Activated T-cell treated with anti-CD3 and anti-CD28 coated beads, Interleukin-2, amount 50 U/mL, for 24 hours (primary cell): ENCODE measurements around the gene SRD5A1.

Experiments
- DNase-seq: peaks from one replicate; pipeline ENCODE4 v3.0.0-alpha.2; 2020
- H3K27ac Mint-ChIP-seq: 2 replicates; pipeline ENCODE4 v1.8.0; 2020; ENCODE audit warnings: mild to moderate bottlenecking, mixed read lengths
- H3K27me3 Mint-ChIP-seq: 2 replicates; pipeline ENCODE4 v1.8.0; 2020; ENCODE audit warnings: mixed read lengths
- H3K36me3 Mint-ChIP-seq: 2 replicates; pipeline ENCODE4 v1.8.0; 2020; ENCODE audit warnings: low read depth, mixed read lengths
- H3K4me1 Mint-ChIP-seq: 2 replicates; pipeline ENCODE4 v1.8.0; 2020; ENCODE audit warnings: low read depth, mixed read lengths
- H3K4me3 Mint-ChIP-seq: 2 replicates; pipeline ENCODE4 v1.8.0; 2020; ENCODE audit warnings: mild to moderate bottlenecking, moderate library complexity, mixed read lengths
- H3K9me3 Mint-ChIP-seq: 2 replicates; pipeline ENCODE4 v1.8.0; 2020; ENCODE audit warnings: mixed read lengths

SRD5A1 gene

DNA sequence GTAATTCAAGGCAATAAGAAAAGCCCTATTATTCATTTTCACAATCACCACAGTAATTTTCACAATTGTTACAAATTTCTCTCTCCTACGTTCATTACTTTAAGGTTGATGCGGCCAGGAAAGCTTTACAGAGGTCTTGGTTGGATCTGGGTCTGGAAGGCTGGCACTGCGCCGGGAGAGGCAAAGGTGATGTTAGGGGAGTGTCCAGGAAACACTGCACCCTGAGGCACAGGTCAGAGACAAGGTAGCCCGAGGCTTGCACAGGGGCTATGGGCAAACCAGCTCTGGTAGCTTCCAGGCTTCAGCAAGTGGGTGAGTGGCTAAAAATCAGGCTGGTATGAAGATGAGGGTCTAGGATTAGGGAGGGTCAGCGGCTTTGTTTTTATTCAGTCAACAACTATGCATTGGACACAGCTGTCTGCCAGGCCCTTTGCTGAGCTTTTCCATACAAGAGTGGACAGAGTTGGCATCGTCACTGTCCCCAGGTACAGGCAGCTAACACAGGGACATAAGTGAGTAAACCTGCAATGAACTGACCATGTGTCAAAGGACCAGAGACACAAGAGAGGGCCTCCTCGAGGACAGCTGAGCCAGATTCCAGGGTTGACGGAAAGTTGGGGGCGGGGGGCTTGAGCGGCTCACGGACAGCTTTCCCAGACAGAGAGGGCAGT, 67.6 kb downstream of the SRD5A1 start:
- Mint-ChIP-seq H3K9me3 (no peaks in the 10 kb centered on the region), H3K4me3 (no peak overlapping the region), H3K27me3 (peaks cover 43% of the 10 kb centered on the region), H3K4me1 (peaks cover 7% of the 10 kb centered on the region), H3K27ac (no peak overlapping the region), H3K36me3 (no peaks in the 10 kb centered on the region)
- no peak for DNase-seq

DNA sequence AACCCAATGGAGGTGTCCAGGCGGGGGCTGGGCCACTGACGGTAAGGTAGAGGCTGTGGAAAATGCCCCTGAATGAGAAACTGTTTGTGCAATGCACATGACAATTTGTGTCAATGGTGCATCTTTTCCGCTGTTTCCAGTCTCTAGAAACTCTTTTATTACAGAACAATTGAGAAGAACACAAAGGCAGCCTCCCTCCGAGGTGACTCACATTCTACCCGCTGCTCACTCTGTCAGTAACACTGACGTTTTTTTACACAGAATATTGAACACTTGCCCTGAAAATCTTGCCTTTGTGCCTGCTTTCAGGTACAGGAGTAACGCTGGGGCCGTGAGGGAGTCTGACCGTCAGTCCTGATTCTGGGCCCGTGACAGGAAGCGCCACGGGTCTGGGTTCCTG, 68.3 kb downstream of the SRD5A1 start:
- Mint-ChIP-seq H3K4me1 (peaks cover 7% of the 10 kb centered on the region), H3K27ac (no peak overlapping the region), H3K27me3 (peaks cover 40% of the 10 kb centered on the region), H3K9me3 (no peaks in the 10 kb centered on the region), H3K36me3 (no peaks in the 10 kb centered on the region), H3K4me3 (no peak overlapping the region)
- DNase-seq = no peak

- no peak for DNase-seq
- no peak overlapping the region for H3K27ac Mint-ChIP-seq
- peaks cover 7% of the 10 kb centered on the region for H3K4me1 Mint-ChIP-seq
- peaks cover 29% of the 10 kb centered on the region for H3K27me3 Mint-ChIP-seq
- H3K9me3 Mint-ChIP-seq = no peaks in the 10 kb centered on the region
- H3K36me3 Mint-ChIP-seq = no peaks in the 10 kb centered on the region
- H3K4me3 Mint-ChIP-seq = no peak overlapping the region
Observed at GRCh38 chr5:6702633-6703032, 69.4 kb downstream of the SRD5A1 start.

DNA sequence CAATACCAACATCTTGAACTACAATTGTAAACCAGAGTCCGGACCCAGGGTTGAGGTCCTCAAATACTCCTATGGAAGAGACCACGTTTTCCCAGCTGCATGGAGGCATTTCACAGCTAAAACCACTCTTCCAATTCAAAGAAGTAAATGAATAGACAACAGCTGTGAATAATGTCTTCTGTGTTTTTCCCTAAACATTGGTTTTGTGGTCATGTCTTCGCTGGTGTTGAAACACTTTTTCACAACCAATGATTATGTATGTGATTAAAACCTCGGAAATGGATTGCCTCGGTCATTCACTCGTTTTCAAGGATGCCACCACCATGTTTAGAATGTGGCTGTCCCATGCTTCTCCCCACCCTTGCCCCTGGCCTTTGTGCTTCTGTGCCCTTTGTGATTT, 70.6 kb downstream of the SRD5A1 start:
- Mint-ChIP-seq H3K4me3 (no peak overlapping the region), H3K9me3 (no peaks in the 10 kb centered on the region), H3K27me3 (peaks cover 23% of the 10 kb centered on the region), H3K36me3 (no peaks in the 10 kb centered on the region), H3K27ac (no peak overlapping the region), H3K4me1 (peaks cover 7% of the 10 kb centered on the region)
- DNase-seq = no peak

DNA sequence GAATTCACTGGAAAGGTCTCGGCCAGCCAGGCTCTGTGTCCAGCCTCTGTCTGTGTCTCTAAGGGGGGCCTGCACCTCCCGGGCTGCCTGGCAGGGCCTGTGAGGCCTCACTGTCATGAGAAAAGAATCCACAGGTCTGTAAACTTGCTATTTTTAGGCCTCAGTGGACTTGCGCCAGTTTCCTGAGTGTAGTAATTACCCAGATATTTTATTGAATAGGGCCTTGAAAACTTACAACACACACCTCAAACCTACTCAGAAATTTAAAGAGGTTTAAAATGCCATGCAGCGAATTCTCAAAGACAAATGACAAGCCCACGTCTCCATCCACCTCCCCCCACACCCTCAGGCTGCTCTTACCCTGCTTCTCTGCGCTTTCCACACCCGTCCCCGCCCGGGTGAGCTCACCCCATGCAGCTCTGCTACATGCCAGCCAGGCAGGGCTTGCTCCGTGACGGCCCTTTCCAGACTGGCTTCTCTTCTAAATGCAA, 71.2 kb downstream of the SRD5A1 start:
- Mint-ChIP-seq H3K4me1 (peaks cover 7% of the 10 kb centered on the region), H3K27ac (no peak overlapping the region), H3K36me3 (no peaks in the 10 kb centered on the region), H3K9me3 (no peaks in the 10 kb centered on the region), H3K27me3 (peaks cover 21% of the 10 kb centered on the region), H3K4me3 (no peak overlapping the region)
- no peak for DNase-seq

- Mint-ChIP-seq H3K36me3 (no peaks in the 10 kb centered on the region), H3K9me3 (no peaks in the 10 kb centered on the region), H3K4me3 (no peak overlapping the region), H3K27me3 (peaks cover 17% of the 10 kb centered on the region), H3K4me1 (peaks cover 7% of the 10 kb centered on the region), H3K27ac (no peak overlapping the region)
- DNase-seq = no peak
Observed at GRCh38 chr5:6705088-6705487, 71.8 kb downstream of the SRD5A1 start.

GRCh38 chr5:6705959-6706358, 72.7 kb downstream of the SRD5A1 start:
- Mint-ChIP-seq H3K36me3 (no peaks in the 10 kb centered on the region), H3K4me3 (no peak overlapping the region), H3K27ac (no peak overlapping the region), H3K27me3 (peaks cover 8% of the 10 kb centered on the region), H3K4me1 (peaks cover 7% of the 10 kb centered on the region), H3K9me3 (no peaks in the 10 kb centered on the region)
- DNase-seq = no peak

DNA sequence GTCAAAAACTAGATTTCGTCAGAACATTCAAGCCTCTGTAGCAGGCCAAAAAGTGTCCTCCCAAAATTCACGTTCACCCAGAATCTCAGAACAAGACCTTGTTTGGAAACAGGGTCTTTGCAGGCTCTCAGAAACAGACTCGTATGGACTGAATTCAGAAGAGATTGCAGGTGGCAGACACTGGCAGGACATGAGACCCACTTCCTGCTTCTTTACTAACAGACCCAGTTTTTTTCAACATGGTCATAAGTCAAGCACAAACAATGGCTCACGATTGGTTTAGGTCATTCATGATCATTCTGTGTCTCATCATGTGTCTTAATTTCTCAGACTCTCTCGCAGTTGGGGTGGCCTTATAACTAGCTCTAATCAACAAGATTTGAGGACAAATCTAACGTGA, 74.6 kb downstream of the SRD5A1 start:
- H3K27ac Mint-ChIP-seq = no peak overlapping the region
- no peaks in the 10 kb centered on the region for H3K27me3 Mint-ChIP-seq
- peaks cover 20% of the 10 kb centered on the region for H3K4me1 Mint-ChIP-seq
- H3K4me3 Mint-ChIP-seq = no peak overlapping the region
- peaks cover 2% of the 10 kb centered on the region for H3K36me3 Mint-ChIP-seq
- no peak for DNase-seq
- H3K9me3 Mint-ChIP-seq = no peaks in the 10 kb centered on the region

- H3K9me3 Mint-ChIP-seq = no peaks in the 10 kb centered on the region
- no peak for DNase-seq
- H3K36me3 Mint-ChIP-seq = peaks cover 2% of the 10 kb centered on the region
- H3K4me3 Mint-ChIP-seq = no peak overlapping the region
- H3K4me1 Mint-ChIP-seq = peaks cover 20% of the 10 kb centered on the region
- no peak overlapping the region for H3K27ac Mint-ChIP-seq
- no peaks in the 10 kb centered on the region for H3K27me3 Mint-ChIP-seq
Observed at GRCh38 chr5:6708814-6709213, 75.6 kb downstream of the SRD5A1 start.

DNA sequence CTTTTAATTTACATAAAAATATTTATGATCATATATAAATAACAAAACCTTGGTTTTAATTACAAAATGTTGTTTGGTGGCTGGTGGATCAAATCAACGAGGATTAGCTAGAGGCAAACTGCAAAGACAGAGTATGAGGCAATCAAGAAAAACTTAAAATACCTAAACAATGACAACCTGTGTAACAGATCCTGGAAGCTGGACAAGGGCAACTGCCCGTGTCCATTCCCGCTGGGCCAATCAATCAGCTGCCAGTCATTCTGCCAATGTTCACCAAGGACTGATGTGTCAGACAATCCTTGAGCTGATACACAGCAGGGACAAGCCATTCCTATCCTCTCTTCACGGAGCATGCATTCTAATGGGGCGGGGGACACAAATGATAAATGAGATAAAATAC, 76.8 kb downstream of the SRD5A1 start:
- no peak for DNase-seq
- no peaks in the 10 kb centered on the region for H3K27me3 Mint-ChIP-seq
- no peak overlapping the region for H3K27ac Mint-ChIP-seq
- peaks cover 17% of the 10 kb centered on the region for H3K4me1 Mint-ChIP-seq
- no peaks in the 10 kb centered on the region for H3K9me3 Mint-ChIP-seq
- no peak overlapping the region for H3K4me3 Mint-ChIP-seq
- H3K36me3 Mint-ChIP-seq = peaks cover 6% of the 10 kb centered on the region

DNA sequence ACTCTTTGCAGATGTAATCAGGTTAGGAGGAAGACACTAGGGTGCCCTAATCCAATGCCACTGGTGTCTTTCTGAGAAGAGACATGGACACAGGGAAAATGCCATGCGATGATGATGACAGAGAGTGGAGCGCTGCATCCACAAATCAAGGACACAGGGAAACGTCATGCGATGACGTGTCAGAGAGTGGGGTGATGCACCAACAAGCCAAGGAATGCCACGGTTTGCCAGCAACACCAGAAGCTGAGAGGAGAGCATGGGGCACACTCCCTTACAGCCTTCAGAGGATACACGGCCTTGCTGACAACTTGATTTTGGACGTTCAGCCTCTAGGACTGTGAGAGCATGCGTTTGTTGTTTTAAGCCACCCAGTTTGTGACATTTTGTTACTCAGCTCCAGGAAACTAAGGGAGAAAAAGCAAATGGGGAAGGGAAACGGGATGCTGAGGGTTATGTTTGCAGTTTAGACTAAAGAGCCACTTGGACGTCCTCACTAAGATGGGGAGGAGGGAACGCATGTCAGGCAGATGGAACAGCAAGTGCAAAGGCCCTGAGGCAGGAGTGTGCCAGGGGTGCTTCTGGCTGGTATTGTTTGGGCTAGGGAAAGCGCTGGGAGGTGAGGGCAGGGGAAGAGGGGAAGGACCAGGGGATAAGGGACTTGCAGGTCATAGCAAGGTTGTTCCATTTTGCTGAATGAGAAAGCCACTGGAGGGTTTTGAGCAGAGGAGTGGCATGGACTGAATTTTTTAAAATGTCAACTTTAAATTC, 77.5 kb downstream of the SRD5A1 start:
- no peaks in the 10 kb centered on the region for H3K9me3 Mint-ChIP-seq
- no peak for DNase-seq
- H3K36me3 Mint-ChIP-seq = peaks cover 12% of the 10 kb centered on the region
- H3K4me1 Mint-ChIP-seq = peaks cover 18% of the 10 kb centered on the region
- H3K27ac Mint-ChIP-seq = peak overlapping the region; percentile 23
- H3K27me3 Mint-ChIP-seq = no peaks in the 10 kb centered on the region
- no peak overlapping the region for H3K4me3 Mint-ChIP-seq

- Mint-ChIP-seq H3K27me3 (no peaks in the 10 kb centered on the region), H3K36me3 (peaks cover 21% of the 10 kb centered on the region), H3K4me1 (peaks cover 26% of the 10 kb centered on the region), H3K9me3 (no peaks in the 10 kb centered on the region), H3K4me3 (peak overlapping the region; percentile 86), H3K27ac (peak overlapping the region; percentile 97)
- DNase-seq = no peak
Observed at GRCh38 chr5:6711409-6712141, 78.3 kb downstream of the SRD5A1 start.

GRCh38 chr5:6712142-6712576, 78.9 kb downstream of the SRD5A1 start:
- Mint-ChIP-seq H3K9me3 (no peaks in the 10 kb centered on the region), H3K36me3 (peaks cover 25% of the 10 kb centered on the region), H3K27me3 (no peaks in the 10 kb centered on the region), H3K4me1 (peaks cover 32% of the 10 kb centered on the region), H3K4me3 (peak overlapping the region; percentile 86), H3K27ac (peak overlapping the region; percentile 97)
- DNase-seq = peak; percentile 80

DNA sequence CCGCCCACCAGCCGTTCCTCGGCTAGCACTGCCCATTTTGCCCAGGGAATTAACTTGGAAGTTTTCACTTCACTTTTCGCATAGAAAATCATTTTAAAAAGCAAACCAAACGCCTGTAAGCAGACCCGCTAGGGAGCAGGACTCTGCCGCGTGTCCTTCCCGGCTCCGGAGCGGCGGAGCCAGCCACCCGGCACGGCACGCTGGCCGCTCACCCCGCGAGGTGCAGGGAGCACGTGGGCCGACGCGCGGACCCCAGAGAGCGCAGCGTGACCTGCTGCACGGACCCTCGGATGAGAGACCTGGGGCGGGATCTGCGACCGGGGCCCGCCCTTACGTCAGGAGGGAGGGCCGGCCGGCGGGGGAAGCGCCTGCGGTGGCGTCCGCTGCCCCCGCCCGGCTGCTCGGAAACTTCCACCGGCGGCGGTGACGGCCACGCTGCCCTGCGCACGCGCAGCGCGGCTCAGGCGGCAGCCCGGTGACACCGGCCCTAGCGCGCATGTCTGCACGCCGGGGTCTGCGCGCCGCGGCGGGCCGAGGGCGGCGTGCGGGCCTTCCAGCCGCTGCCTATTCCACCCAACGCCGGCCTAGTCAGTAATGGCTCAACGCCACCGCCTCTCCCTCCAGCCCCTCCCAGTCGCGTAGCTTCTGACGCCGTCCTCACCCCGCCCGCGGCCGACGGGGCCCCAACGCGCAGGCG, 79.5 kb downstream of the SRD5A1 start:
- peak overlapping the region; percentile 97 for H3K27ac Mint-ChIP-seq
- H3K4me1 Mint-ChIP-seq = peaks cover 38% of the 10 kb centered on the region
- peaks cover 31% of the 10 kb centered on the region for H3K36me3 Mint-ChIP-seq
- DNase-seq = peak; percentile 99
- peak overlapping the region; percentile 86 for H3K4me3 Mint-ChIP-seq
- no peaks in the 10 kb centered on the region for H3K27me3 Mint-ChIP-seq
- no peaks in the 10 kb centered on the region for H3K9me3 Mint-ChIP-seq
